ENCODE measurements around the gene ARHGEF1. TPM values are rescaled to one million over a fixed set of nuclear protein-coding genes. Genes with fewer than 3 reads are reported as not detected.
A peak's percentile ranks its signal among the peaks of the same experiment; 100 is the strongest.

The ARHGEF1 gene
- total RNA-seq, 4 donors from 2014 or later = 53.1 to 129 (median 72.0) TPM

DNA sequence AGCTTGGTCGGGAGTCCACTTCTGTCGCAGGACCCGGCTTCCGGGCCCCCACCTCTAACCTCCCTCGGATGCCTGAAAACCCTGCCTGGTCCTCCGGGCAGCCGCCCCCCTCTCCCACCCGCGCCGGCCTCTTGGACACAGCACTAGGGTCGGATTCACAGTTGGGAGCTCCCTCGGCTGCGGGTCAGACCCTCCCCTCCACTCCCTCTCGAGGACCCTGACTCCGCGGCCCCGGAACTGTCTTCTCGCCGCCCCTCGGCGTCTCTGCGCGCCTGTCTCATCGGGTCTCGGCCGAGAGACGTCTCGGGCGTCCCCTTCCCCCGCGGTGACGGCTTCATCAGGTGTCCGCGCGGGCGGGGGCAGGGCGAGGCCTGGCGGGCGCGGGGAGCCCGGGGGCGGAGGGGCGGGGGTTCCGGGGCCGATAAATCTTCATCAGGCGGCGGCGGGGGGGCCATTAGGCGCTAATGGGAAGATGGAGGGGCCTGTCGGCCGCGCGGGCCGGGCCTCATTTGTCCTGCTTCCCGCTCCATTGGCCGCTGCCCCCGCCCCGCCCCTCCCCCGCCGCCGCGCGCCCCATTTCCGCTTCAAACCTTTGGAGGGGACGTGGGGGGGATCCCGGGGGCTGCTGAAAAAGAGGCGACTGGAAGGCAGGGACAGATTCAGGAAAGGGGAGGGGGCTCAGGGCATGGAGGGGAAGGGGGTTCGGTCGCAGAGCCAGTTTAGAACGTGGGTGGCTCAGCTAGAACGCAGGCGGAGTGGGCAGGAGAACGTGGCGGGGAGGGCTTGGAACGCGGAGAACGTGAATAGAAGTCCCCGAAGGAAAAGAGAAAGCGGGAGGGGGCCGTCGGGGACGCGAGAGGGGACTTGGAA, 57.1 kb downstream of the ARHGEF1 start:
- TF ChIP-seq, protein P1, sequence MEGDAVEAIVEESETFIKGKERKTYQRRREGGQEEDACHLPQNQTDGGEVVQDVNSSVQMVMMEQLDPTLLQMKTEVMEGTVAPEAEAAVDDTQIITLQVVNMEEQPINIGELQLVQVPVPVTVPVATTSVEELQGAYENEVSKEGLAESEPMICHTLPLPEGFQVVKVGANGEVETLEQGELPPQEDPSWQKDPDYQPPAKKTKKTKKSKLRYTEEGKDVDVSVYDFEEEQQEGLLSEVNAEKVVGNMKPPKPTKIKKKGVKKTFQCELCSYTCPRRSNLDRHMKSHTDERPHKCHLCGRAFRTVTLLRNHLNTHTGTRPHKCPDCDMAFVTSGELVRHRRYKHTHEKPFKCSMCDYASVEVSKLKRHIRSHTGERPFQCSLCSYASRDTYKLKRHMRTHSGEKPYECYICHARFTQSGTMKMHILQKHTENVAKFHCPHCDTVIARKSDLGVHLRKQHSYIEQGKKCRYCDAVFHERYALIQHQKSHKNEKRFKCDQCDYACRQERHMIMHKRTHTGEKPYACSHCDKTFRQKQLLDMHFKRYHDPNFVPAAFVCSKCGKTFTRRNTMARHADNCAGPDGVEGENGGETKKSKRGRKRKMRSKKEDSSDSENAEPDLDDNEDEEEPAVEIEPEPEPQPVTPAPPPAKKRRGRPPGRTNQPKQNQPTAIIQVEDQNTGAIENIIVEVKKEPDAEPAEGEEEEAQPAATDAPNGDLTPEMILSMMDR (IDR thresholded peaks at IDR 0.05) = no peak
- DNase-seq (ENCODE audit: low spot score) (no peak), ATAC-seq (ENCODE audit: low FRiP score) (peak; percentile 58)

DNA sequence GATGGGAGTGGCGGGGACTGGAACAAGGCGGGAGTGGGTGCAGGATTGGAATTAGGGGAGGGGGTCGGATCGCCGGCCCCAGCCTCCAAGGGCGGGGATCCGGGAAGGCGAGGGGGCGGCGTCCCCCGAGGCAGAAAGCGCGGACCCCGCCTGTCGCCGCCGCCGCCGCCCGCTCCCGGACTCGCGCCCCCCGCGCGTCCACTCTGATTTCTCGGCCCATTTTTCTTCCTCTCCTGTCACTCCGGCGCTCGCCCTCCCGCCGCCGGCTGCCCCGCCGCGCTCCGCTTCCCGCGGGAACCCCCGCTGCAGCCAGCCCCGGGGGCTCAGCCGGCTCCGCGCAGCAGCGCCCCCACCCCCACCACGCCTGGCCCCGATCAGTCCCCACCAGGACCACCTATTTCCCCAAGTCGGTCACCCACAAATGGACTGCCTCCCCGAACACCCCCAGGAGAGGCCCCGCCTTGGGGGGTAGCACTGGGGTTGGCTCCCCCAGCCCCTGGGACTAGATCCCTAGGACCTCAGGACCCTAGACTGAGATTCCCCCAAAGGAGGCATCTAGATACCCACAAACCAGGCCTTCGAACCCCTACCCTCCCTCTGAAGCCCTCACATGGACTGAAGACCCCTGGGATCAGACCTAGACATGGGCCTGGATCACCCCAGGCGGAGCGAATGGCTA, 57.9 kb downstream of the ARHGEF1 start:
- ATAC-seq (ENCODE audit: low FRiP score) (no peak), DNase-seq (ENCODE audit: low spot score) (no peak)
- TF ChIP-seq, protein P1 (IDR thresholded peaks at IDR 0.05) = no peak

GRCh38 chr19:41941410-41942202, 58.6 kb downstream of the ARHGEF1 start:
- TF ChIP-seq, protein P1 (IDR thresholded peaks at IDR 0.05) = no peak
- no peak for DNase-seq (ENCODE audit: low spot score)
- no peak for ATAC-seq (ENCODE audit: low FRiP score)

- DNase-seq (ENCODE audit: low spot score) (no peak), ATAC-seq (ENCODE audit: low FRiP score) (no peak)
- TF ChIP-seq, protein P1 (IDR thresholded peaks at IDR 0.05) = no peak
Measured at GRCh38 chr19:41944336-41944735, 61.4 kb downstream of the ARHGEF1 start.

- TF ChIP-seq, protein P1 (IDR thresholded peaks at IDR 0.05) = no peak
- no peak for DNase-seq (ENCODE audit: low spot score)
- ATAC-seq (ENCODE audit: low FRiP score) = no peak
Measured at GRCh38 chr19:41945135-41945766, 62.3 kb downstream of the ARHGEF1 start.

DNA sequence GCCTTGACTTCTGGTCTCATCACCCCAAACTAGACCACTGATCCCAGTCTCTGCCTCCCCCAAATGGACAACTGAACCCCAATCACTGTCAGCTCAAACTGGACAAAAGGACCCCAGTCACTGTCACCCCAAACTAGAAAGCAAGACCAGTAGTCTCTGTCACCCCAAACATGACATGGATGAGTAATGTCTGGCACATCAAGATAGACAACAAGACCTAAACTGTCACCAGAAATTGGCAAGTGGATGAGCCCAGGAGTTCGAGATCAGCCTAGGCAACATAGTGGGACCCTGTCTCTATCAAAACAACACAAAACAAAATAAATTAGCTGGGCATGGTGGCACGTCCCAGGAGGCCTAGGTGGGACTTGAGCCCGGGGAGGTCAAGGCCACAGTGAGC, 64.1 kb downstream of the ARHGEF1 start:
- DNase-seq (ENCODE audit: low spot score) = no peak
- TF ChIP-seq, protein P1 (IDR thresholded peaks at IDR 0.05) = no peak
- no peak for ATAC-seq (ENCODE audit: low FRiP score)
